NCI-H1417 (cell line): ENCODE measurements around the gene ZNF460.
A peak's percentile ranks its signal among the peaks of the same experiment; 100 is the strongest.

Experiments
- DNase-seq, 3 experiments: peaks; one replicate each; lab custom pipeline; 2025; lab: John Stamatoyannopoulos, UW

The ZNF460 gene

DNA sequence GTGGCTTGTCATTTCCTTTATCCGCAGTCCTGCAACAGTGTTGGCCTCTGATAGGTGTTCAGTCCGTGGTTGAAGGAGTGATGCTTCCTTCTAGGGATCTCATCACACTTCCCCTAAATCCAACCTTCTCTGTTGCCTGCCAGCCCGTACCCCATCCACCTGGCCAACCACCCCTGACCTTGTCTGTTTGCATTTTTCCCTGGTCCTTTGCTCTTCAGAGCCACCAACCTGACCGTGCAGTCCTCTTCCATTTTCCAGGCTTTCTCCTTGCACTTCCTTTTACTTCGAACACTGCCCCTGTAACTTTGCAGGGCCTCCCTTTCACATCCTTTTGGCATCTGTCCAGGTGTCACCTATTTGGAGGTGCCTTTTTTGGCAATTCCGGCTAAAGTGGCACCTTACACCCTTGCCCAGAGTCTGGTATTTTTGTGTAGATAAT is 696 bp downstream of the ZNF460 start:
- DNase-seq: peak in 1 of 3 experiments; percentile 51

- DNase-seq: no peak
These were observed 1.8 kb downstream of the ZNF460 start for GRCh38 chr19:57282011-57282643.

DNA sequence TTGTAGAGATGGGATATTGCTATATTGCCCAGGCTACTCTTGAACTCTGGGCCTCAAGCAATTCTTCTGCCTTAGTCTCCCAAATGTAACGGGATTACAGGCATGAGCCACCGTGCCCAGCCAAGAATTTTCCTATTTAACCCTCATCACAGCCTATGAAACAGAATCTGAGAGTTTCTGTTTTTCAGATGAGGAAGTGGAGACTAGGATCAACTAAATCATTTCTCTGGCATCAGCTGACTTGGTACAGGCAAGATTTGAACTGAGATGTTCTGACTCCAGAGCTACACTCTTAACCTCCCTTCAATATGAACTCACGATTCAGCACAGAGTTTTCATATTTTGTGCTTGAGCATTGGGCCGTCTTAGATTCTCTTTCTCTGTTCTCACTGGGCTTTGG is 8.1 kb downstream of the ZNF460 start:
- DNase-seq: no peak

GRCh38 chr19:57290970-57291369 is 10.7 kb downstream of the ZNF460 start:
- DNase-seq: no peak

GRCh38 chr19:57292547-57292946 is 12.3 kb downstream of the ZNF460 start:
- no peak for DNase-seq

- DNase-seq: no peak
These were observed 13.4 kb downstream of the ZNF460 start for GRCh38 chr19:57293719-57294118.

DNA sequence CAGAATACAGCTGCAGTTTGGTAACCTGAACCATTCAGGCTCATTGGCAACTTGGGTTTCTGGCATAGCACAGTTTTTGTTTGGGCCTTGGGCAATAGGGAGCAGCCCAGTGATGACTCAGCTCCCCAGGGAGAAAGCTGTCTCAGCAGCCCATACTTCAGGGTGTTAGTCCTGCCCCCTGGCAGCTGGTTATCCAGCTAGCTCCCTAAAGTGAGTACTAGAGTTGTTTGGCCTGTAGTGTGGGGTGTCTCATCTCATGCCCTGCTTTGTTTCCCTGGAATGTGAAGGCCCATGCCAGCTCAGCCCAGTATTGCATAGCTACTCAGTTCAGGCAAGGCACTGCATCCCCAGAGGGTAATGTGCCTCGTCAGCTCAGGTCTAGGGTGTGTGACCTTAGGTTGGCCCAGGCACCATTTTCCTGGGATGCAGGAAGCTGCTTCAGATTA is 21.8 kb downstream of the ZNF460 start:
- DNase-seq: no peak

DNA sequence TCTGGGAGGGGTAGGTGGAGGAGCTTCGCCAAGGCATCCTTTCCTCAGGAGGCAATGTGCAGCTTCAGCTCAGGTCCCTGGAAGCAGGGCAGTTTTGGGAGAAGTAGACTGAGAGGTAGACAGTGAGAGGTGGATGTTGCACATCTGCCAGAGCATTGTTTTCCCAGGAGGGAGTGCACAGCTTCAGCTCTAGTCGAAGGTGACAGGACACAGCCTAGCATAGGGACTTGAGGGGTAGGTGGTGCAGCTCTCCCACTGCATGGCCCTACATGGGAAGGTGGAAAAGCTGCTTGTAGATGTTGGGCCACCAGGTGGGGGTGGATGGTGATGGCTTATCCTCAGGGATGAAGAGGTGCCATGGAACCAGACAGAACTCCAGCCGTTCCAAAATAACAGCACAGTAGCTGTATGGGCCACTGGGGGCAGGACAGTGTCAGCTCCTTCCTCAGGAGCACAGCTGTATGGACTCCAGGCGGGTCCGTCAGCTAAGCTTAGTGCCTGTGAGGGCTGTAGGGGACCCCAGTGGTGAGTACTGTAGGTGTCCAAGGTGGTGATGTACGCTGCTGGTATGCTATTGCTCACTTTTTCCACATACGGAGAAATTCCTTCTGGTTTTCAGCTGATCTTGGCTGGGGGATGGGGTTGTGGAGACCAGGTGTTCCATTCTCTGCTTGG is 22.6 kb downstream of the ZNF460 start:
- no peak for DNase-seq

- no peak for DNase-seq
These were observed 24.8 kb downstream of the ZNF460 start for GRCh38 chr19:57305056-57305455.

DNA sequence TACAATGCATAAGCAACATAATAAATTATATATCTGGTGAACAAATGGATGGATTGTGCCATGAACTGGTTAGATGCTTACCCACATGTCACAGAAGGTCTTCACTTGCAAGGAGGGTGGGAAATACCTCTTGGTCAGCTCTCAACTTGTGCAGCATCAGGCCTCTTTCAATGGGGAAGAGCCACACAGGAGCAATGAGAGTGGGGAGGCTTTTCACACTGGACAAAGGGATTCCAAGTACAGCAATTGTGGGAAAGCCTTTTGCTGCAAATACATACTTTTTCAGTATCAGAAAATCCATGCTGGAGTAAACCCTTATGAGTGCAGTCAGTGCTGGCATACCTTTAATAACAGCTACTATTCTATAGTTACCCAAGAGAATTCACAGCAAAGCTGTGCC is 28.2 kb downstream of the ZNF460 start:
- no peak for DNase-seq

DNA sequence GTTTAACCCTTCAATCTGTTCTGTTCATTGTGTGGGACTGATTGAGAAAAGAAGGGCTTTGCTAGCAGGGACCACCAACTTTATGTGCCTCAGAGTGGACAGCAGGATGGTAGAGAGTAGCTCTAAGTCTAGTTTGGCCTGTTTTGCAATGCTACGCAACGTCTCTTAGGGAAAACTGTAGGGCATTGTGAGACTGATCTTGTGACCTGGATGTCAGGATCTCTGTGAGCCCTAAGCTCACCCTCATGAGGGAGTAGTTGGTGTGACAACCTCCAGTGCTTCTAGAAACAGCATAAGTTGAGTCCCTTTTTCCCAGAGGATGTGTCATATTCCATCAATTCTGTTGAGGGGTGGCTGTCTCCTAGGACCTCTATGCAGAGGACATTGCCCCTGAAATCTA is 30.5 kb downstream of the ZNF460 start:
- DNase-seq: no peak

DNA sequence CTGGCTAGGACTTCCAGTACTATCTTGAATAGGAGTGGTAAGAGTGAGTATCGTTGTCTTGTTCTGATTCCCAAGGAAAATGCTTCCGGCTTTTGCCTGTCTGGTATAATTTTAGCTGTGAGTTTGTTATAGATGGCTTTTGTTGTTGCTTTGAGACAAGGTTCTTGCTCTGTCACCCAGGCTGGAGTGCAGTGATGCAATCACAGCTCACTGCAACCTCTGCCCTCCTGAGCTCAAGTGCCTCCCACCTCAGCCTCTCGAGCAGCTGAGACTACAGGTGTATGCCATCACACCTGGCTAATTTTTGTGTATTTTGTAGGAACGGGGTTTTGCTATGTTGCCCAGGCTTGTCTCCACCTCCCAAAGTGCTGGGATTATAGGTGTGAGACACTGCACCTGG is 33.9 kb downstream of the ZNF460 start:
- peak in 2 of 3 experiments; percentile 9 to 56 for DNase-seq

DNA sequence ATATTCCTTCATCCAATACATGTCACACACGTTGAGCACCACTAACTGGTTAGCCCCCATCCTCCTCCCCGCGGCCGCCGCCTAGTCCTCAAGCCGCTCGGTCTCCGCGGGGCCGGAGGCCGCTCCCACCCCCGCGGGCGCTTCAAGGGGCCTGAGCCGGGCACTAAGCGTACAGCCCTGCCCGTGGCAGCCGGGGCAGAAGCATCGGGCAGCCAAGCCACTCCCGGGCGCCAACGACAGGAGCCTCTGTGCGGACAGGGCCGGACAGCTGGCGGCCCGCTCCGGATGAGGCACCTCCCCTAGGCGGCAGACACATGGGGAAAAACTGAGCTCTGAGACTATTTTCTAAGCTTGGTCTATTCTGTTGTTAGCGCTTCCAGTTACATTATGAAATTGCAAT is 37.2 kb downstream of the ZNF460 start:
- DNase-seq: no peak

DNA sequence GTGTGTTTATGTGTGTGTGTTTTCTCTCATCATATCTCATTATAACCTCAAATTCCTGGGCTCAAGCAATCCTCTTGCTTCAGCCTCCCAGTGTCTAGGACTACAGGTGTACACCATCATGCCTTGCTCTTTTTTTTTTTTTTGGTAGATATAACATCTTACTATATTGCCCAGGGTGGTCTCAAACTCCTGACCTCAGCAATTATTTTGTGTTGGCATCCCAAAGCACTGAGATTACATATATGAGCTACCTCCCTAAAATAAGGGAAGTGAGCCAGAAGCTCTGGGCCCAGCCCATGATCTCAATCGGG is 39.5 kb downstream of the ZNF460 start:
- DNase-seq: no peak

DNA sequence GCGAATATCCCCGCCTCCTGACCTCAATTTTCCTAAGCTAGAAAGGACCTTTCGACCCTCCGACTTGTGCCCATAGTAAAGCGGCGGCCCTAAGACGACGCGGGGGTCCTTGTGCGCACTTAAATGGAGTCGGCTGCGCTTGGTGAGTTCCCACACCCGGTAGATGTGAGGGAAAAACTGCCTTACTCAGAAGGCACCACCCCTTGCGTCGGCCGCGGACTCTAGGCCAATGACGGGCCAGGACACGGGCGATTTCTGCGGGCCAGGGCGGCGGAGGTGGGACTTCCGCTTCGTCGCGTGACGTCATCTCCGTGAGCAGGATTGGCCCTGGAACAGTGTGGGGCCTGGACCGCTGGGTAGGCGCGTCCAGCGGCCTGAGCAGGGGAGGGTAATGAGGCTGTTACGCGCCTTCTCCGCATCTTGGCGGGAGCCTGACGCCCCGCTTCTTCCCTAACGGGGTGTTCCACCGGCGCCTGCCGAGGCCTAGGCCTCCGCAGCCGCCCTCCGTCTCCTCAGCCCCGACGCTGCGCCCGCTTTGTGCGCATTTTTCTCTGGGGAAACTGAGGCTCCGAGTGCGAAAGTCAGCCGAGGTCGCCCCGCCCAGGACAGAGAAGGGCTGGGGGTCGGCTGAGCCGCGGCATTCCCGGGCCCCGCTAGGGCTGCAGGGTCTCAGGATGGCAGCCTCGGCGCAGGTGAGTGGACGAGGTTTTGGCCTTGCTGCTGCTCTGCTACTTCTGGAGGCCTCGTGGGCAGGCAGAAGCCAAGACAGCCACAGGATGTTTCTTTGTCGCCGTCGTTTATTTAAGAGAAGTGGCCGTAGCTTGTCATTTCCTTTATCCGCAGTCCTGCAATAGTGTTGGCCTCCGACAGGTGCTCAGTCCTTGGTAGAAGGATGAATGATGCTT is 40.1 kb downstream of the ZNF460 start, which contains the start of gene ZNF543:
Gene ZNF543 (plus strand): TSS at position 293 of the 905 bp plus-strand sequence. CDS start 382 bp downstream, at position 675.
- peak; percentile 92 to 96 (median 96) for DNase-seq

- DNase-seq: no peak
These were observed 40.8 kb downstream of the ZNF460 start for GRCh38 chr19:57321116-57321515.

GRCh38 chr19:57321751-57322150 is 41.5 kb downstream of the ZNF460 start:
- no peak for DNase-seq

DNA sequence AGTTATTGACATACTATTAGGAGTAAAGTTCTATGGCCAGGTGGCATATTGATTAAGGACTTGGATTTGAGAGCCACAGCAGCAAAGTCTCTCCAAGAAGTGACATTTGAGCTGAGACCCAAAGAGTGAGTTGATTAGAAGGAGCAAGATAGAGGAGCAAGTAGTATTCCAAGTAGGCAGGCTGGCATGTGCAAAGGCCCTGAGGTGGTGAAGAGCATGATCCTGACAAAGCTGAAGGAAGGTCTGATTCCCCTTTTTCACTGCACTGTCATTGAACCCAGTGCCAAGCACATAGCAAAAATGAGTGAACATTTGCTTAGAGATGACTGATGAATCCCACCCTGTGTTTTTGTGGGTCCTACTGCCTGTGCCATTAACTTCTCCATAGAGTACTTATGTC is 44.7 kb downstream of the ZNF460 start:
- no peak for DNase-seq

- no peak for DNase-seq
These were observed 47.7 kb downstream of the ZNF460 start for GRCh38 chr19:57327993-57328392.

GRCh38 chr19:57334191-57334590 is 53.9 kb downstream of the ZNF460 start:
- DNase-seq: no peak

- no peak for DNase-seq
These were observed 58.6 kb downstream of the ZNF460 start for GRCh38 chr19:57338877-57339276.

DNA sequence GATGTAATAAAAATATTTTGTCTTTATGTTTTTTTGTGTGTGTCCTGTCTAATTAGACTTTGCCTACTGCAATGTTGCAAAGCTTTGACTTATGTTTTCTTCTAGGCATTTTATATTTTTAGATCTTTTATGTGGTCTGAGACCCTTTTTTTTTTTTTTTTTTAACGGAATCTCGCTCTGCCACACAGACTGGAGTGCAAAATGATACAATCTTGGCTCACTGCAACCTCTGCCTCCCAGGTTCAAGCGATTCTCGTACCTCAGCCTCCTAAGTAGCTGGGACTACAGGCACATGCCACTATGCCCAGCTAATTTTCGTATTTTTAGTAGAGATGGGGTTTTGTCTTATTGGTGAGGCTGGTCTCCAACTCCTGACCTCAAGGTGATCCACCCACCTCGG is 62.3 kb downstream of the ZNF460 start:
- DNase-seq: no peak
